GM23248 (cell line): ENCODE measurements around the gene CDC42SE1.

ENCODE experiments used
- EZH2 ChIP-seq: fragments of 200-600 bp; sonication (generic); IDR thresholded peaks from 2 replicates; pipeline ENCODE4 v1.6.1; 2018; ENCODE audit warnings: antibody characterized with exemption, mild to moderate bottlenecking; ENCODE audit not compliant: insufficient read depth, poor library complexity, severe bottlenecking
- EZH2phosphoT487 ChIP-seq: fragments of 200-600 bp; sonication (generic); IDR thresholded peaks from 2 replicates; pipeline ENCODE4 v1.6.1; 2018; ENCODE audit warnings: antibody characterized with exemption, moderate library complexity, mild to moderate bottlenecking, low read depth; ENCODE audit not compliant: insufficient read depth

GRCh38 chr1:151002051-151002450 lies 57.4 kb downstream of the CDC42SE1 start:
- TF ChIP-seq EZH2 (no peak), EZH2phosphoT487 (no peak)
